PC-3 (cell line): ENCODE data around the gene ASAP3.

Experiments used
- CTCF ChIP-seq: fragments of 300-600 bp; sonication (generic); conservative IDR thresholded peaks from 2 replicates; pipeline ENCODE4 v1.5.1; 2017; ENCODE audit warnings: antibody characterized with exemption, low read depth, mild to moderate bottlenecking, low read length
- EZH2 ChIP-seq: fragments of 300-600 bp; sonication (generic); IDR thresholded peaks from one replicate; pipeline ENCODE4 v1.6.1; 2017; ENCODE audit warnings: antibody characterized with exemption, mild to moderate bottlenecking, low read length; ENCODE audit not compliant: unreplicated experiment
- EZH2phosphoT487 ChIP-seq: fragments of 300-600 bp; sonication (generic); IDR thresholded peaks from 2 replicates; pipeline ENCODE4 v1.6.1; 2018; ENCODE audit warnings: mild to moderate bottlenecking, antibody characterized with exemption, low read length, borderline replicate concordance

GRCh38 chr1:23400324-23401114 lies 83.5 kb downstream of the ASAP3 start:
- TF ChIP-seq EZH2phosphoT487 (no peak), CTCF (no peak), EZH2 (no peak)
